ENCODE measurements around the gene MED15. TPM values are rescaled to one million over a fixed set of nuclear protein-coding genes. Genes with fewer than 3 reads are reported as not detected.
A peak's percentile ranks its signal among the peaks of the same experiment; 100 is the strongest.

MED15 gene
- total RNA-seq, 5 donors from 2014 or later (not counting 1 experiment from before 2014, with no cell fraction given): 214 to 317 (median 262) TPM

DNA sequence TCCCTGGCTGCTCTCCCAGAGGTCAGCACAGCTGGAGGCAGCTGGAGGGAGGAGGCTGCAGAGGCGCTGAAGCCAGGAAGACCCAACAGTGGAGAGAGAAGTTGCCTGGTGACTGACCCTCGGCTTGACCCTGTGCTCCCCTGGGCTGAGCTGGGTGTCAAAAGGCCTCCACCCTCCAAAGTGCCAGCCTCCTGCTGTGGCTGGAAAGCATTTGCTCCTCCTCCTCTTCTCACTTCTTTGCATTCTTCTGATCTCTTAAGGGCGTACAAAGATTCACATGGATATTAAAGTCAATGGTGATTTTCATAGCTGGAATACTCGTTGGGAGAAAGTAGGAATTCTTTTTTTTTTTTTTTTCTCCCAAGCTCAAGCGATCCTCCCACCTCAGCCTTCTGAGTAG, 91.7 kb downstream of the MED15 start:
- Mint-ChIP-seq H3K36me3 (no peaks in the 10 kb centered on the region), H3K27ac (no peak overlapping the region), H3K27me3 (no peaks in the 10 kb centered on the region), H3K9me3 (no peaks in the 10 kb centered on the region), H3K4me3 (no peak overlapping the region), H3K4me1 (peaks cover 0 to 4% (median 0%) of the 10 kb centered on the region in 3 donors)
- Histone ChIP-seq H3K4me1 (ENCODE audit: control insufficient read depth in 1 of 2, extremely low read depth in 1 of 2, insufficient read depth in 2 of 2, low read length in 2 of 2) (peaks cover 0 to 4% of the 10 kb centered on the region in 2 experiments), H3K4me3 (ENCODE audit: control insufficient read depth in 1 of 2, extremely low read depth in 1 of 2, low read length in 1 of 2) (no peak overlapping the region), H3K27me3 (replicated peaks in 1 of 2; ENCODE audit: control insufficient read depth in 2 of 2, extremely low read depth in 1 of 2, insufficient read depth in 2 of 2, low read length in 1 of 2) (peaks cover 0 to 8% of the 10 kb centered on the region in 2 experiments), H3K27ac (ENCODE audit: low read length) (no peak overlapping the region), H3K9me3 (no peaks in the 10 kb centered on the region), H3K36me3 (ENCODE audit: control insufficient read depth in 2 of 2, extremely low read depth in 1 of 2, insufficient read depth in 1 of 2, low read length in 1 of 2) (no peaks in the 10 kb centered on the region)
- DNase-seq (no peak), ATAC-seq (replicated peaks in 1 of 4) (no peak)
- ChIA-PET POLR2A (interaction anchor here in 1 of 2 donors (0.6 kb wide), 1 partner anchor 34 kb away, joined by 3 read pairs; no protein-coding TSS in a partner anchor), CTCF (interaction anchor here in 1 of 2 donors (0.6 kb wide), 1 partner anchor 821 kb away, joined by 3 read pairs; no protein-coding TSS in a partner anchor)
- 100% methylated on average over 1 of the region's 5 CpGs for WGBS (ENCODE audit: insufficient coverage)

GRCh38 chr22:20600137-20600673, 92.8 kb downstream of the MED15 start:
- Histone ChIP-seq H3K4me3 (ENCODE audit: control insufficient read depth in 1 of 2, extremely low read depth in 1 of 2, low read length in 1 of 2) (no peak overlapping the region), H3K36me3 (ENCODE audit: control insufficient read depth in 2 of 2, extremely low read depth in 1 of 2, insufficient read depth in 1 of 2, low read length in 1 of 2) (no peaks in the 10 kb centered on the region), H3K9me3 (no peaks in the 10 kb centered on the region), H3K27ac (ENCODE audit: low read length) (no peak overlapping the region), H3K27me3 (replicated peaks in 1 of 2; ENCODE audit: control insufficient read depth in 2 of 2, extremely low read depth in 1 of 2, insufficient read depth in 2 of 2, low read length in 1 of 2) (peaks cover 0 to 8% of the 10 kb centered on the region in 2 experiments), H3K4me1 (ENCODE audit: control insufficient read depth in 1 of 2, extremely low read depth in 1 of 2, insufficient read depth in 2 of 2, low read length in 2 of 2) (peaks cover 0 to 4% of the 10 kb centered on the region in 2 experiments)
- WGBS (ENCODE audit: insufficient coverage): 85% methylated on average over 7 of the region's 8 CpGs
- H3K36me3 Mint-ChIP-seq: no peaks in the 10 kb centered on the region
- H3K4me3 Mint-ChIP-seq: no peak overlapping the region
- no peak overlapping the region for H3K27ac Mint-ChIP-seq
- CTCF ChIA-PET: interaction anchor here in 1 of 2 donors (0.7 kb wide), 1 partner anchor 91 kb away, joined by 5 read pairs; no protein-coding TSS in a partner anchor
- no peaks in the 10 kb centered on the region for H3K9me3 Mint-ChIP-seq
- POLR2A ChIA-PET: interaction anchor here in 1 of 2 donors (0.7 kb wide), 1 partner anchor 325 kb away, joined by 6 read pairs; no protein-coding TSS in a partner anchor
- H3K4me1 Mint-ChIP-seq: peaks cover 0 to 6% (median 1%) of the 10 kb centered on the region in 3 donors
- H3K27me3 Mint-ChIP-seq: no peaks in the 10 kb centered on the region
- DNase-seq (no peak), ATAC-seq (replicated peaks in 1 of 4) (no peak)

DNA sequence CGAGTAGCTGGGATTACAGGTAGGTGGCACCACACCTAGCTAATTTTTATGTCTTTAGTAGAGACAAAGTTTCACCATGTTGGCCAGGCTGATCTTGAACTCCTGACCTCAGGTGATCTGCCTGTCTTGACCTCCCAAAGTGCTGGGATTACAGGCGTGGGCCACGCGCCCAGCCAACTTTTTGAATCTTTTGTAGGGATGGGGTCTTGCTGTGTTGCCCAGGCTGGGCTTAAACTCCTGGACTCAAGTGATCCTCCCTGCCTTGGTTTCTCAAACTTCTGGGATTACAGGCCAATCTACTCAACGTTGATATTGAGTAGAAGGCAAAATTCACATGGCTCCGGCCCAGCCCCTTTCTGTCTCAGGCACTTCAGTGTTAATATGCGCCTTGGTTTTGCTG, 93.9 kb downstream of the MED15 start:
- 83% methylated on average over 5 of the region's 7 CpGs for whole genome bisulfite sequencing (ENCODE audit: insufficient coverage)
- ATAC-seq (replicated peaks in 1 of 4): no peak
- no peaks in the 10 kb centered on the region for H3K9me3 Mint-ChIP-seq
- H3K36me3 Mint-ChIP-seq: no peaks in the 10 kb centered on the region
- Histone ChIP-seq H3K4me1 (ENCODE audit: control insufficient read depth in 1 of 2, extremely low read depth in 1 of 2, insufficient read depth in 2 of 2, low read length in 2 of 2) (peaks cover 0 to 14% of the 10 kb centered on the region in 2 experiments), H3K4me3 (ENCODE audit: control insufficient read depth in 1 of 2, extremely low read depth in 1 of 2, low read length in 1 of 2) (no peak overlapping the region), H3K27me3 (replicated peaks in 1 of 2; ENCODE audit: control insufficient read depth in 2 of 2, extremely low read depth in 1 of 2, insufficient read depth in 2 of 2, low read length in 1 of 2) (peaks cover 0 to 9% of the 10 kb centered on the region in 2 experiments), H3K9me3 (no peaks in the 10 kb centered on the region), H3K36me3 (ENCODE audit: control insufficient read depth in 2 of 2, extremely low read depth in 1 of 2, insufficient read depth in 1 of 2, low read length in 1 of 2) (no peaks in the 10 kb centered on the region), H3K27ac (ENCODE audit: low read length) (no peak overlapping the region)
- DNase-seq: no peak
- ChIA-PET POLR2A (interaction anchor here in 1 of 2 donors (0.7 kb wide), 1 partner anchor 63 kb away, joined by 5 read pairs; no protein-coding TSS in a partner anchor), CTCF (no interaction called here)
- H3K27me3 Mint-ChIP-seq: no peaks in the 10 kb centered on the region
- H3K4me3 Mint-ChIP-seq: no peak overlapping the region
- no peak overlapping the region for H3K27ac Mint-ChIP-seq
- peaks cover 6 to 13% (median 7%) of the 10 kb centered on the region in 3 donors for H3K4me1 Mint-ChIP-seq

DNA sequence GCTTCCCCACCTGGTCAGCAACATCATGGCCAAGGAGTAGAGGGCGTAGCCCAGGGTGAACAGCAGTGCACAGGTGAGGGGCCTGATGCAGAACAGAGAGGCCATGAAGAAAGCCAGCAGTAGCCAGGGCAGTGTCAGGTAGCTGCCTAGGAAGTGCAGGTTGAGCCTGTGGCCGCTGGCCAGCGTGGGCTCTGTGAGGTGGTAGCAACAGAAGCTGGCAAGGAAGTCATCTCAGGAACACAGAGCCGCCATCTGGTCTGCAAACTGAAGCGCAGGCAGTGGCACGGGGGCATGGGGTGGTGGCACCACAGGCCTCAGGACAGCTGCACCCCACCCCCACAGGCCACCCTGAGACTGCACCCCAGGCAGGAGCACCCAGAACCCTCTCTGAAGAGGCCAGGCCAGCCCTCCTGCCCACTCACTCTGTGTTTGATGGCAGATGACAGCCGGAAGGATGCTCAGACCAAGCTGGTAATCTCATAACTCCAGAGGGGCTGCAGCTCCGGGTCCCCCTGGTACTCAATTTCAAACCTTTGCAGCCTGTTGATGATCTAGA, 95.3 kb downstream of the MED15 start:
- H3K27ac Mint-ChIP-seq: no peak overlapping the region
- no peaks in the 10 kb centered on the region for H3K9me3 Mint-ChIP-seq
- ATAC-seq (replicated peaks in 1 of 4): no peak
- Histone ChIP-seq H3K36me3 (ENCODE audit: control insufficient read depth in 2 of 2, extremely low read depth in 1 of 2, insufficient read depth in 1 of 2, low read length in 1 of 2) (no peaks in the 10 kb centered on the region), H3K27ac (ENCODE audit: low read length) (no peak overlapping the region), H3K27me3 (replicated peaks in 1 of 2; ENCODE audit: control insufficient read depth in 2 of 2, extremely low read depth in 1 of 2, insufficient read depth in 2 of 2, low read length in 1 of 2) (peaks cover 0 to 17% of the 10 kb centered on the region in 2 experiments), H3K4me1 (ENCODE audit: control insufficient read depth in 1 of 2, extremely low read depth in 1 of 2, insufficient read depth in 2 of 2, low read length in 2 of 2) (peaks cover 0 to 20% of the 10 kb centered on the region in 2 experiments), H3K4me3 (ENCODE audit: control insufficient read depth in 1 of 2, extremely low read depth in 1 of 2, low read length in 1 of 2) (no peak overlapping the region), H3K9me3 (no peaks in the 10 kb centered on the region)
- 66% methylated on average over 8 of the region's 8 CpGs for WGBS (ENCODE audit: insufficient coverage)
- ChIA-PET POLR2A (no interaction called here), CTCF (interaction anchor here in 1 of 2 donors (0.6 kb wide), 1 partner anchor 178 kb away, joined by 3 read pairs; no protein-coding TSS in a partner anchor)
- H3K4me3 Mint-ChIP-seq: no peak overlapping the region
- DNase-seq: no peak
- no peaks in the 10 kb centered on the region for H3K27me3 Mint-ChIP-seq
- H3K4me1 Mint-ChIP-seq: peaks cover 10 to 17% (median 11%) of the 10 kb centered on the region in 3 donors
- no peaks in the 10 kb centered on the region for H3K36me3 Mint-ChIP-seq

DNA sequence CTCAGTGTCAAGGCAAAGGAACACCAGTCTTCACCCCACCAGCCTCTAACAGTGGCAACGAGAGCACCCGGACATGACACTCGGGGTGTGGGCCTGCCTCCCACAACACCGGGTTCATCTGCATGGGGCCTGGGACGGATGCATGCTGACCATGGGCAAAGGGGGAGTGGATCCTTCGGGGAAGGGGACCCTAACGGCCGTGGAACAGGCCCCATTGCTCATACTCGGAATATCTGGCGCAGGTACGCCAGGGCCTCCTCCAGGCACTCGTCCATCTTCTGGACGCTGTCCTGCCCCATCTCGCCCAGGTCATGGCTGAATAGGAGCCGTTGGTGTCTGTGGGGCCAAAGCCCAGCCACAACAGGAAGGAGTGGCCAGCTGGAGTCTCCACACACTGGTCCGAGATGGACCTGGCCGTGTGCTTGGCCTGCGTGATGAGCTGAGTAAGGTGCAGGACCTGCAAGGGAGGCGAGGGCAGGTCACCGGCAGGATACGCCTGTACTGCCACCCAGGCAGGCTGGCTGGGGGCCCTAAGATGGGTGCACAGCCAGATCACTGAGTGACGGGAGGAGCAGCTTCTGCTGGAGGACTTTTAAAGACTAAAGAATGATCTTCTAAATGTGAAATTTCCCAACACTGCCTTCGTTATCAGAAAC, 96.8 kb downstream of the MED15 start:
- H3K4me1 Mint-ChIP-seq: peaks cover 10 to 17% (median 11%) of the 10 kb centered on the region in 3 donors
- ATAC-seq (replicated peaks in 1 of 4) (no peak), DNase-seq (no peak)
- H3K36me3 Mint-ChIP-seq: no peaks in the 10 kb centered on the region
- H3K27ac Mint-ChIP-seq: peak overlapping the region in 1 of 2 donors; percentile 11
- H3K4me1 ChIP-seq (ENCODE audit: control insufficient read depth in 1 of 2, extremely low read depth in 1 of 2, insufficient read depth in 2 of 2, low read length in 2 of 2): peaks cover 0 to 20% of the 10 kb centered on the region in 2 experiments
- H3K36me3 ChIP-seq (ENCODE audit: control insufficient read depth in 2 of 2, extremely low read depth in 1 of 2, insufficient read depth in 1 of 2, low read length in 1 of 2): no peaks in the 10 kb centered on the region
- ChIA-PET CTCF (interaction anchor here (0.6 to 1.0 kb wide), 3 partner anchors 61 to 185 kb away, joined by 3 to 5 read pairs (median 3); no protein-coding TSS in a partner anchor), POLR2A (interaction anchor here in 1 of 2 donors (0.6 kb wide), 1 partner anchor 58 kb away, joined by 9 read pairs; no protein-coding TSS in a partner anchor)
- no peaks in the 10 kb centered on the region for H3K9me3 ChIP-seq
- H3K9me3 Mint-ChIP-seq: no peaks in the 10 kb centered on the region
- no peak overlapping the region for H3K27ac ChIP-seq (ENCODE audit: low read length)
- peaks cover 0 to 20% of the 10 kb centered on the region in 2 experiments for H3K27me3 ChIP-seq (replicated peaks in 1 of 2; ENCODE audit: control insufficient read depth in 2 of 2, extremely low read depth in 1 of 2, insufficient read depth in 2 of 2, low read length in 1 of 2)
- no peak overlapping the region for H3K4me3 Mint-ChIP-seq
- no peaks in the 10 kb centered on the region for H3K27me3 Mint-ChIP-seq
- H3K4me3 ChIP-seq (ENCODE audit: control insufficient read depth in 1 of 2, extremely low read depth in 1 of 2, low read length in 1 of 2): no peak overlapping the region
- WGBS (ENCODE audit: insufficient coverage): 82% methylated on average over 19 of the region's 23 CpGs

- no peak for DNase-seq
- H3K36me3 ChIP-seq (ENCODE audit: control insufficient read depth in 2 of 2, extremely low read depth in 1 of 2, insufficient read depth in 1 of 2, low read length in 1 of 2): no peaks in the 10 kb centered on the region
- H3K36me3 Mint-ChIP-seq: no peaks in the 10 kb centered on the region
- peaks cover 0 to 20% of the 10 kb centered on the region in 2 experiments for H3K27me3 ChIP-seq (replicated peaks in 1 of 2; ENCODE audit: control insufficient read depth in 2 of 2, extremely low read depth in 1 of 2, insufficient read depth in 2 of 2, low read length in 1 of 2)
- ChIA-PET POLR2A (no interaction called here), CTCF (no interaction called here)
- H3K4me1 ChIP-seq (ENCODE audit: control insufficient read depth in 1 of 2, extremely low read depth in 1 of 2, insufficient read depth in 2 of 2, low read length in 2 of 2): peaks cover 0 to 20% of the 10 kb centered on the region in 2 experiments
- no peaks in the 10 kb centered on the region for H3K27me3 Mint-ChIP-seq
- H3K9me3 ChIP-seq: no peaks in the 10 kb centered on the region
- H3K9me3 Mint-ChIP-seq: no peaks in the 10 kb centered on the region
- 88% methylated on average over 16 of the region's 18 CpGs for WGBS (ENCODE audit: insufficient coverage)
- ATAC-seq (replicated peaks in 1 of 4): no peak
- H3K27ac Mint-ChIP-seq: no peak overlapping the region
- peaks cover 10 to 17% (median 11%) of the 10 kb centered on the region in 3 donors for H3K4me1 Mint-ChIP-seq
- H3K4me3 Mint-ChIP-seq: no peak overlapping the region
- H3K4me3 ChIP-seq (ENCODE audit: control insufficient read depth in 1 of 2, extremely low read depth in 1 of 2, low read length in 1 of 2): no peak overlapping the region
- H3K27ac ChIP-seq (ENCODE audit: low read length): no peak overlapping the region
These were observed 97.4 kb downstream of the MED15 start for GRCh38 chr22:20604776-20605221.
